GM12872 (cell line): ENCODE measurements around the gene CCAR1.

Experiments used
- CTCF ChIP-seq: IDR thresholded peaks from 3 replicates; pipeline ENCODE4 v1.5.1; 2011; ENCODE audit warnings: low read depth, mild to moderate bottlenecking, low read length, moderate library complexity; ENCODE audit not compliant: insufficient read depth

CCAR1 gene

GRCh38 chr10:68811314-68812009, 90.4 kb downstream of the CCAR1 start:
- no peak for TF ChIP-seq CTCF

DNA sequence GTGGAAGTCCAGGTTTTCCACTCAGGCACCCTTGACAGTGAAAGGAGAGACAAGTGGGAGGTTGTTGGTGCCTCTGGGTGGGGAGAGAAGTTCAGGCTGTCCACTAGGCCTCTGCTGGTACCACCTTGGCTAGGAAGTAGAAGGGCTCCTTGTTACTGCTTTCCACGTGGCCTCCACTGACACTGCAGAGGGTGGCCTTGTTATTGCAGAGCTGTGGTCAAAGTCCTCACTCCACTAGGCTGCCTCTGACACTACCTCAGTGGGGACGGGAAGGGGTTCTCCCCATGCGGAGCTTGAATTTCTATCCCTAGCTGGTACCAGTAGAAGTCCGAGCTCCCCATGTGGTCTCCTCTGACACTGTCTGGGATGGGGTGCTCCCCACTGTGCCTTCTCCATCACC, 91.4 kb downstream of the CCAR1 start:
- TF ChIP-seq CTCF, result no peak

DNA sequence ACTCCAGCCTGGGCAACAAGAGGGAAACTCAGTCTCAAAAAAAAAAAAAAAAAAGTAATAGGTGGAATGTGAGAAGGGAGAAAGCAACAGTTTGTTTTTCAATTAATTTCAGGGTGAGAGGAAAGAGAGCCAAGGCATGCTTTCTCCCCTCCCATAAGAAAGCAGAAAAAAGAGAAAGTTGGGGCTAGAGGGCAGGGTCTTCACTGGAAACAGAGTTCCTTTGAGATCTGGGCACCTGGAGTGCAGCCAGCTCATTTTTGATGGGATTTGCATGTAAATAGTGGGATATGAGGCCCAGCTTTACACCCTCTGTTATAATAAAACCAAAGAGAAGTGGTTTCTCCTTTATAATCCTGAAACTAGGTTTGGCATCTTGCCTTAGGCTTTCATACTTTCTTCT, 92.5 kb downstream of the CCAR1 start:
- no peak for TF ChIP-seq CTCF

DNA sequence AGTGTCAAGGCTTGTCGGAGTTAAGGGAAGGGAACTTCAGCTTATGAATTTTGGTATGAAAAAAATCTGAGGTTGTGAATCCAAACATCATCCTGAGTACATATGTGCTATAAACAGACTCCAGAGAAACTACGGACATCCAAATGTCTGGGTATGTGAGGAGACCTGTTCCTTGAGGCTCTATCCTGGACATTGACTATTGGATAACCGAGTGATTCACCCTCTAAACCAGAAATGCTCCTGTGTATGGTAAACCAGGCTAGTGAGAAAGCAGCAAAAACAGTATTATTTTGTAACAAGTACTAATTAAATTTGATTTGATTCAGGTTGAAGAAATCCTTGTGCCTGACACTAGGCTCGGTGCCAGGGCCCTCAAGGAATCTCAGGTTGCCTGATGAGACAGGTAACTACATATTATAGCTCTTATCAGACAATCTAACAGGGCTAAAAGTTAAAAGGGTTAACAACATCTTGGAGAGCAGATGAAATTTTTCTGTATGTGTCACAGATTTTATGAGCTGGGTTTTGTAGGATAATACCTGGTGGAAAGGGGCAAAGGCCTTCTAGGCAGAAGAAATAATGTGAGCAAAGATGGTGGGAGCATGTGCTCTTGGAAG, 95.9 kb downstream of the CCAR1 start:
- TF ChIP-seq CTCF, result no peak

DNA sequence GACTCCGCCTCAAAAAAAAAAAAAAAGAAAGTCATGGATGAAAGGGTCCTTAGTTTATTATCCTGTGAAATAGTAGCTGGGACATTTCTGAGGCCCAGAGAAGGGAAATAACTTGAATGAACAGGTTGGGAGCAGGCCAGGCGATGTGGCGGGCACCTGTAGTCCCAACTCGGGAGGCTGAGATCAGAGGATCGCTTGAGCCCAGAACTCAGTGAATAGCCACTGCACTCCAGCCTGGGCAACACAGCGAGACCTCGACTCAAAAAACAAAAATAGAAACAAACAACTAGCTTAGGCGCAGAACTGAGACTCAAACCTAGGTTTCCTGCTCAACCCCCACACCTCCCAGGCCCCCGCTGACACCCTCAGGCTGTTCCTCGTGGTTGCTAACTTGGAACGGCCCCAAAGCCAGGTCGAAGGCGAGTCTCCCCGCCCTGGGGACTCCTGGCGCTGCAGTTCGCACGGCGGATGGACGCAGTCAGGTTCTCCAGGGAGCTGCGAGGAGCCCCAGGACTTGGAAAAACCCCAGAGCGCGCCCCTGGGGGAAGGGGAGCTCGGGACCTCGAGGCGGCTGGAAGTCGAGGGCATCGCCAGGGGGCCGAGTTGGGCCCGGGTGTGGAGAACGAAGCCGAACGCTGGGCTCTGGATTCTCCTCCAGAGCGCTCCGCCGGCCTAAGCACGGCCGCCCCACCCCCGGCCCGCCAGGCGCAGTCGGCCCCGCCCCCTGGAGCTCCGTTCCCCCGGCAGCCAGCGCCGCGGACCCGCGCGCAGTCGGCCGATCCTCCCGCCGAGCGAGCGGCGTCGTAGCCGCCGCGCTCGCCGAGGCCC, 105.9 kb downstream of the CCAR1 start, which contains the start of gene STOX1:
Gene STOX1 (plus strand): TSS at position 768 of the 828 bp plus-strand sequence. CDS start 93 bp downstream, outside the sequence.
- 0 out of 3 replicates have a peak, but pooled peaks have one; percentile 3 for TF ChIP-seq CTCF

DNA sequence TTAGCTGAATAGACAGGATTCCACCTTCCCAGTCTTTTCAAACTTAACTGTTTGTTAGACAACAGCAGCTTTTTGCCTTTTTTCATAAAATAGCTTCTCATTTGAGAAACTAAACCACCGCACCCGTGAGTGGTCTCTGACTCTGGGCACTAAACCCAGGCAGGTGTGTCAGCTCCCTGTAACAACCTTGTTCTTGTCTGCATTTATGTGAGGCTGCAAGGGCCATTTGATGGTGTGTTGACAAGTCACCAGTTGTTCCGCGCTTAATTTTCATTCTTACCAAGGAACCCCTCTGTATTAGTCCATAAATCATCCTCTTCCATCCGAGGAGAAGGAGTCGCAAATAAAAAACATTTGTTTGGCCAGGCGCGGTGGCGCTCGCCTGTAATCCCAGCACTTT, 107.8 kb downstream of the CCAR1 start:
- TF ChIP-seq CTCF, result no peak

DNA sequence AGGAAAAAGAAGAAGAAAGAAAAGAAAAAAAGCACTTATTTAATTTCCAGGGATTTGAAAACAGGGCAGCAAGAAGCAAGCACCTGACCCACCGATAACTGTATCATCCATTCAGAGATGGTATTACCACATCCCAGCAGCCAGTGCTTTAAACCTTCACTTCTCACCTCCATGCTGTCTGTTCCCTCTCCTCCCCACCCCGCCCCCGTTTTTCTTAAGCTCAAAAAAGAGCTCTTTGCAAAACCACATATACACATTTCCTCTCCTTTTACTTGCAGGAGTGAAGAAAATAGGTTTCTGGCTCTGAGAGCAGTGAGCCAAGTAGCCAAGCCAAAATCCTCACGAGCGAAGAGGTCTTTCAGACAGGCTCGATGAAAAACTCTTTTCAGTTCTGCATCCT, 108.5 kb downstream of the CCAR1 start:
- no peak for TF ChIP-seq CTCF
